SK-N-SH (cell line): ENCODE measurements around the gene DPYSL4. TPM values are rescaled to one million over a fixed set of nuclear protein-coding genes. Genes with fewer than 3 reads are reported as not detected.

Source experiments
- CTCF ChIA-PET: fragments of 300-600, 350-600 bp; formaldehyde crosslinking; extraction: SDS; loops from one replicate; lab custom pipeline; 2021; lab: Yijun Ruan, JAX
- POLR2A ChIA-PET: fragments of 350-600 bp; sonication (Branson Sonifier 250); formaldehyde crosslinking; extraction: SDS; loops from one replicate; lab custom pipeline; 2020; ENCODE audit warnings: antibody characterized with exemption, inconsistent platforms; lab: Yijun Ruan, JAX
- DNase-seq: peaks from one replicate; pipeline ENCODE4 v3.0.0; 2012
- H2AFZ ChIP-seq: fragments of 200-600 bp; sonication (generic); 2 replicates; pipeline ENCODE4 v1.8.1; 2016; ENCODE audit warnings: antibody characterized with exemption, mild to moderate bottlenecking, low read depth
- H3F3A ChIP-seq: fragments of 200-600 bp; sonication (generic); replicated peaks from 2 replicates; pipeline ENCODE3; 2016; ENCODE audit warnings: antibody characterized with exemption, mild to moderate bottlenecking; ENCODE audit not compliant: insufficient read depth
- H3K27ac ChIP-seq, 2 experiments: fragments of 200-500 bp in 1 of 2; fragments of 200-600 bp in 1 of 2; sonication (Bioruptor generic) in 1 of 2; sonication (generic), shearing (Covaris generic) in 1 of 2; 2 replicates each; pipeline versions ENCODE4 v1.5.1 to v1.6.1; 2014 to 2016; ENCODE audit warnings: low read depth in 2 of 2, inconsistent platforms in 1 of 2, low read length in 1 of 2, mild to moderate bottlenecking in 1 of 2, mixed read lengths in 1 of 2
- H3K27me3 ChIP-seq: fragments of 200-600 bp; sonication (generic), shearing (Covaris generic); 2 replicates; pipeline ENCODE4 v1.6.1; 2016; ENCODE audit warnings: mixed run types; ENCODE audit not compliant: insufficient read depth
- H3K36me3 ChIP-seq, 2 experiments: fragments of 200-500 bp in 1 of 2; fragments of 200-600 bp in 1 of 2; sonication (Bioruptor generic) in 1 of 2; sonication (generic) in 1 of 2; replicated peaks in 1 of 2; 2 replicates each; pipeline versions ENCODE3 to v1.5.1; 2014 to 2016; ENCODE audit warnings: low read length in 1 of 2, mild to moderate bottlenecking in 1 of 2; ENCODE audit not compliant: insufficient read depth in 2 of 2, control insufficient read depth in 1 of 2
- H3K4me1 ChIP-seq, 2 experiments: fragments of 200-500 bp in 1 of 2; fragments of 200-600 bp in 1 of 2; sonication (Bioruptor generic) in 1 of 2; sonication (generic), shearing (Covaris generic) in 1 of 2; 2 replicates each; pipeline versions ENCODE4 v1.5.1 to v1.6.1; 2014 to 2016; ENCODE audit warnings: low read depth in 1 of 2, low read length in 1 of 2, mixed run types in 1 of 2; ENCODE audit not compliant: insufficient read depth in 2 of 2, control insufficient read depth in 1 of 2
- H3K4me2 ChIP-seq: fragments of 200-600 bp; sonication (generic), shearing (Covaris generic); 2 replicates; pipeline ENCODE4 v1.6.1; 2017; ENCODE audit warnings: mixed run types
- H3K4me3 ChIP-seq, 2 experiments: fragments of 200-500 bp in 1 of 2; fragments of 200-600 bp in 1 of 2; sonication (Bioruptor generic) in 1 of 2; sonication (generic), shearing (Covaris generic) in 1 of 2; 2 replicates each; pipeline versions ENCODE4 v1.5.1 to v1.8.1; 2014 to 2016; ENCODE audit warnings: low read depth in 2 of 2, inconsistent platforms in 1 of 2, low read length in 1 of 2, mild to moderate bottlenecking in 1 of 2, mixed read lengths in 1 of 2, moderate library complexity in 1 of 2
- H3K79me2 ChIP-seq: fragments of 200-600 bp; sonication (generic); 2 replicates; pipeline ENCODE4 v1.8.1; 2017; ENCODE audit warnings: mild to moderate bottlenecking; ENCODE audit not compliant: insufficient read depth
- H3K9ac ChIP-seq: fragments of 200-600 bp; sonication (generic); 2 replicates; pipeline ENCODE4 v1.6.1; 2017; ENCODE audit warnings: mixed run types
- H3K9me2 ChIP-seq: fragments of 200-600 bp; sonication (generic); 2 replicates; pipeline ENCODE4 v1.6.1; 2017; ENCODE audit warnings: mixed run types
- H3K9me3 ChIP-seq: fragments of 200-600 bp; sonication (generic); 2 replicates; pipeline ENCODE4 v1.6.1; 2017; ENCODE audit warnings: mixed run types, mild to moderate bottlenecking, moderate library complexity
- H4K20me1 ChIP-seq: fragments of 200-600 bp; sonication (generic); 2 replicates; pipeline ENCODE4 v1.6.1; 2017; ENCODE audit warnings: mild to moderate bottlenecking, mixed run types; ENCODE audit not compliant: insufficient read depth
- CTCF ChIP-seq: fragments of 200-600 bp; sonication (generic); IDR thresholded peaks from 2 replicates; pipeline ENCODE4 v1.6.1; 2017; ENCODE audit warnings: antibody characterized with exemption, mild to moderate bottlenecking, moderate library complexity
- EP300 ChIP-seq, 2 experiments: IDR thresholded peaks; 2 replicates each; pipeline versions ENCODE4 v1.4.0 to v1.6.1; 2012; ENCODE audit warnings: borderline replicate concordance in 1 of 2, low read depth in 1 of 2, low read length in 1 of 2
- EZH2phosphoT487 ChIP-seq: fragments of 200-600 bp; sonication (generic); IDR thresholded peaks from 2 replicates; pipeline ENCODE4 v1.6.1; 2017; ENCODE audit warnings: low read depth, mixed run types, mild to moderate bottlenecking, antibody characterized with exemption, moderate library complexity, borderline replicate concordance
- FOSL2 ChIP-seq: IDR thresholded peaks from 2 replicates; pipeline ENCODE4 v1.4.0; 2012; ENCODE audit warnings: low read depth, mild to moderate bottlenecking, moderate library complexity, borderline replicate concordance
- FOXJ3 ChIP-seq: sonication (generic); formaldehyde crosslinking; IDR thresholded peaks from 2 replicates; pipeline ENCODE4 v1.5.1; 2020; ENCODE audit warnings: mild to moderate bottlenecking, missing genetic modification reagents
- GABPA ChIP-seq: IDR thresholded peaks from 2 replicates; pipeline ENCODE4 v1.4.0; 2012; ENCODE audit warnings: low read depth, mild to moderate bottlenecking
- GATA2 ChIP-seq: sonication (generic); formaldehyde crosslinking; IDR thresholded peaks from 2 replicates; pipeline ENCODE4 v1.5.0; 2020; ENCODE audit warnings: mild to moderate bottlenecking, missing genetic modification reagents
- JUND ChIP-seq: IDR thresholded peaks from 2 replicates; pipeline ENCODE4 v1.4.0; 2012
- MXI1 ChIP-seq: IDR thresholded peaks from 2 replicates; pipeline ENCODE4 v1.6.1; 2012; ENCODE audit warnings: mild to moderate bottlenecking, low read depth, low read length, improper control_type of control experiment
- NFIC ChIP-seq: IDR thresholded peaks from 2 replicates; pipeline ENCODE4 v1.4.0; 2012; ENCODE audit warnings: borderline replicate concordance
- NRF1 ChIP-seq: IDR thresholded peaks from 2 replicates; pipeline ENCODE4 v1.6.1; 2012; ENCODE audit warnings: low read depth, mild to moderate bottlenecking, low read length
- RCOR1 ChIP-seq: fragments of 150-350 bp; IDR thresholded peaks from 2 replicates; pipeline ENCODE4 v1.6.1; 2017; ENCODE audit warnings: antibody characterized with exemption, low read length
- SIN3A ChIP-seq: IDR thresholded peaks from 2 replicates; pipeline ENCODE4 v1.6.1; 2012; ENCODE audit warnings: low read depth, mild to moderate bottlenecking, low read length, moderate library complexity, borderline replicate concordance
- SMC3 ChIP-seq: IDR thresholded peaks from 2 replicates; pipeline ENCODE4 v1.6.1; 2012; ENCODE audit warnings: low read depth, low read length, improper control_type of control experiment
- TEAD4 ChIP-seq: IDR thresholded peaks from 2 replicates; pipeline ENCODE4 v1.4.0; 2012; ENCODE audit warnings: mild to moderate bottlenecking, borderline replicate concordance; ENCODE audit not compliant: insufficient read depth
- YY1 ChIP-seq: IDR thresholded peaks from 2 replicates; pipeline ENCODE4 v1.4.0; 2012; ENCODE audit warnings: low read depth, mild to moderate bottlenecking
- ZBTB33 ChIP-seq: IDR thresholded peaks from 2 replicates; pipeline ENCODE4 v1.4.0; 2012; ENCODE audit warnings: low read depth, borderline replicate concordance
- WGBS: methylation state at CpG from one replicate; pipeline ENCODE4 v1.1.6; 2017; ENCODE audit warnings: low lambda C conversion rate; 5-methylcytosine and 5-hydroxymethylcytosine counted together
- polyA plus RNA-seq, 3 experiments: library from polyadenylated mRNA; depleted of rRNA; stranded (reverse); fragments of >200 nt; gene quantifications; 2 replicates each; pipeline ENCODE4 v1.2.3, GENCODE V29; 2012
- TF ChIP-seq, protein P1 (sequence below): IDR thresholded peaks from 2 replicates; pipeline ENCODE4 v1.4.0; 2012; ENCODE audit warnings: low read depth
- TF ChIP-seq, protein P2 (sequence below): IDR thresholded peaks from 2 replicates; pipeline ENCODE4 v1.6.1; 2012; ENCODE audit warnings: mild to moderate bottlenecking, low read depth, low read length, moderate library complexity

DPYSL4 gene
- polyA plus RNA-seq, 1 of the 3 experiments (the other 2 are of a cell fraction) = 21.8 TPM

DNA sequence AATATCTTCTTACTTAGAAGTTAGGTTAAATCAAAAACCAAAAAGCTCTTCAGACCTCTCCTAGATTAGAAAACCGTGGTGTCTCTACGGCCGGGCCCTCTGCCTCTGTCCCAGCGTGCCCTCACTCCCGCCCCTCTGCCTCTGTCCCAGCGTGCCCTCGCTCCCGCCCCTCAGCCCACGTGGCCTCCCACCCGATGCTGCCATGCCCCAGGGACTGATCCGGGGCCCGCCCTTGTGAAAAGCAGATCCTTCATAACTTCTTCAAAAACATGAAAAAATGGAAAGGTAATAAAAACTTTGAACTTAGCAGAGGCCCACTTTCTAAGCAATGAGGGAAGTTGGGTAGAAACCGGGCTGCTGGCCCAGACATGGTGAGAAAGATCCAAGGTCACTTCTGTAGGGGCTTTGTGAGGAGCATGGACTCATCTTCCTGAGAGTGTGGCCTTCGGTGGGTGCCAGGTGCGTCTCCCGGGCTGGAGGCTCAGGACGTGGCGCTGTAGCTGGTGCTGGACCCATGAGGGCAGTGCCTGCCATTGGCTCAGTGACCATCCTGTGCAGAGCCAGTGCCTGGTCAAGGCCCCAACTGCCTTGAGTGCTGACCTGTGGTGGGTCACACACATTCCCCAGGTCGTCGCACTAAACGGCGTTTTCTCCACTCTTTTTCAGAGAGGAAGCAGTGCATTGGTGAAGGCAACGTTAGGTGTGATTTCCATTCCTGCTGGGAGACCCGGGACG, 4.9 kb upstream of the DPYSL4 start:
- Histone ChIP-seq H3K9me2 (no peaks in the 10 kb centered on the region), H3K27me3 (no peaks in the 10 kb centered on the region), H3K4me2 (no peak overlapping the region), H3K4me3 (no peak overlapping the region), H3K27ac (no peak overlapping the region), H3K9ac (no peak overlapping the region), H3K9me3 (no peaks in the 10 kb centered on the region), H3F3A (no peaks in the 10 kb centered on the region), H3K4me1 (no peaks in the 10 kb centered on the region; a peak in 1 of 4 replicates), H4K20me1 (no peaks in the 10 kb centered on the region), H2AFZ (no peak overlapping the region), H3K36me3 (no peaks in the 10 kb centered on the region), H3K79me2 (no peaks in the 10 kb centered on the region)
- no peak for DNase-seq
- ChIA-PET POLR2A (no interaction called here), CTCF (no interaction called here)
- 79% methylated on average over 19 of the region's 25 CpGs for WGBS
- TF ChIP-seq SIN3A (no peak), RCOR1 (no peak)

GRCh38 chr10:132182591-132182990, 4.2 kb upstream of the DPYSL4 start:
- H3K9me2 ChIP-seq = no peaks in the 10 kb centered on the region
- H4K20me1 ChIP-seq = peaks cover under 1% of the 10 kb centered on the region; the same call in 1 of the 2 replicates
- no peak overlapping the region for H3K4me2 ChIP-seq
- H3F3A ChIP-seq = no peaks in the 10 kb centered on the region
- H3K4me3 ChIP-seq = no peak overlapping the region
- H3K79me2 ChIP-seq = peaks cover 2% of the 10 kb centered on the region; the same call in 1 of the 2 replicates
- H2AFZ ChIP-seq = no peak overlapping the region
- H3K4me1 ChIP-seq = no peaks in the 10 kb centered on the region; a peak in 1 of 4 replicates
- no peak overlapping the region for H3K9ac ChIP-seq
- no peak for TF ChIP-seq ZBTB33
- no peak for TF ChIP-seq EP300 (IDR thresholded peaks at IDR 0.05; ENCODE audit: borderline replicate concordance in 1 of 2, low read depth in 1 of 2, low read length in 1 of 2)
- no peak for TF ChIP-seq SIN3A
- TF ChIP-seq TEAD4 = no peak
- no peak for TF ChIP-seq FOSL2
- TF ChIP-seq SMC3 = no peak
- no peak for TF ChIP-seq FOXJ3 (CRISPR knock-in tag)
- no peak for TF ChIP-seq GABPA
- TF ChIP-seq EZH2phosphoT487 = no peak
- no peak for TF ChIP-seq JUND
- TF ChIP-seq YY1 = no peak
- no peak for TF ChIP-seq NFIC
- TF ChIP-seq, protein P1, sequence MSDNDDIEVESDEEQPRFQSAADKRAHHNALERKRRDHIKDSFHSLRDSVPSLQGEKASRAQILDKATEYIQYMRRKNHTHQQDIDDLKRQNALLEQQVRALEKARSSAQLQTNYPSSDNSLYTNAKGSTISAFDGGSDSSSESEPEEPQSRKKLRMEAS = no peak
- no peak for TF ChIP-seq MXI1
- no peak for TF ChIP-seq GATA2 (CRISPR knock-in tag)
- TF ChIP-seq CTCF = no peak
- TF ChIP-seq, protein P2, sequence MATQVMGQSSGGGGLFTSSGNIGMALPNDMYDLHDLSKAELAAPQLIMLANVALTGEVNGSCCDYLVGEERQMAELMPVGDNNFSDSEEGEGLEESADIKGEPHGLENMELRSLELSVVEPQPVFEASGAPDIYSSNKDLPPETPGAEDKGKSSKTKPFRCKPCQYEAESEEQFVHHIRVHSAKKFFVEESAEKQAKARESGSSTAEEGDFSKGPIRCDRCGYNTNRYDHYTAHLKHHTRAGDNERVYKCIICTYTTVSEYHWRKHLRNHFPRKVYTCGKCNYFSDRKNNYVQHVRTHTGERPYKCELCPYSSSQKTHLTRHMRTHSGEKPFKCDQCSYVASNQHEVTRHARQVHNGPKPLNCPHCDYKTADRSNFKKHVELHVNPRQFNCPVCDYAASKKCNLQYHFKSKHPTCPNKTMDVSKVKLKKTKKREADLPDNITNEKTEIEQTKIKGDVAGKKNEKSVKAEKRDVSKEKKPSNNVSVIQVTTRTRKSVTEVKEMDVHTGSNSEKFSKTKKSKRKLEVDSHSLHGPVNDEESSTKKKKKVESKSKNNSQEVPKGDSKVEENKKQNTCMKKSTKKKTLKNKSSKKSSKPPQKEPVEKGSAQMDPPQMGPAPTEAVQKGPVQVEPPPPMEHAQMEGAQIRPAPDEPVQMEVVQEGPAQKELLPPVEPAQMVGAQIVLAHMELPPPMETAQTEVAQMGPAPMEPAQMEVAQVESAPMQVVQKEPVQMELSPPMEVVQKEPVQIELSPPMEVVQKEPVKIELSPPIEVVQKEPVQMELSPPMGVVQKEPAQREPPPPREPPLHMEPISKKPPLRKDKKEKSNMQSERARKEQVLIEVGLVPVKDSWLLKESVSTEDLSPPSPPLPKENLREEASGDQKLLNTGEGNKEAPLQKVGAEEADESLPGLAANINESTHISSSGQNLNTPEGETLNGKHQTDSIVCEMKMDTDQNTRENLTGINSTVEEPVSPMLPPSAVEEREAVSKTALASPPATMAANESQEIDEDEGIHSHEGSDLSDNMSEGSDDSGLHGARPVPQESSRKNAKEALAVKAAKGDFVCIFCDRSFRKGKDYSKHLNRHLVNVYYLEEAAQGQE = no peak
- no peak for TF ChIP-seq NRF1
- no peak overlapping the region for H3K27ac ChIP-seq
- H3K27me3 ChIP-seq = no peaks in the 10 kb centered on the region
- DNase-seq = no peak
- ChIA-PET CTCF (interaction anchor here (1.0 kb wide), 1 partner anchor 13 kb away, joined by 3 read pairs; no protein-coding TSS in a partner anchor), POLR2A (no interaction called here)
- no peaks in the 10 kb centered on the region for H3K36me3 ChIP-seq
- no peaks in the 10 kb centered on the region for H3K9me3 ChIP-seq
- WGBS = 54% methylated on average over 5 of the region's 7 CpGs
